ENCODE results near the gene AHCYL2.
"Not testable (repeated sequence)": the region's sequence is repeated elsewhere in the genome, so short reads cannot be mapped to it uniquely, and the experiment has no call there.

DNA sequence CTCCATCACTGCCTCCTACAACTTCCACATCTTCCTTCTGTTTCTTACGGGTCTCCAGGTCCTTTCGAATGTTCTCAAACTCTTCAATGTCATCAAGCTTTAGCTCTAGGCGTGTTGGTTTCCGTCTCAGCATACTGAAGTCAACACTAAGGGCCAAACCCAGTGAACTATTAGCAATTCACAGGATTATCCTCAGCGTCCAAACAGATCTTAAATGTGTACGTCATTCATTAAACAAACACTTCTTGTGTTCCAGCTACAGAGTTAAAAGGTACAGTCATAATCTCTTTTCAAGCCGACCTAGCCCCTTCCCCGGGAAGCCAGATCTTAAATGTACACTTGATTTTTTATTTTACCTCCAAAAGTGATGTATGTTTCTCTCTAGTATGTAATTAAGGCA lies 185.4 kb downstream of the AHCYL2 start:
- TF ChIP-seq, protein P1, sequence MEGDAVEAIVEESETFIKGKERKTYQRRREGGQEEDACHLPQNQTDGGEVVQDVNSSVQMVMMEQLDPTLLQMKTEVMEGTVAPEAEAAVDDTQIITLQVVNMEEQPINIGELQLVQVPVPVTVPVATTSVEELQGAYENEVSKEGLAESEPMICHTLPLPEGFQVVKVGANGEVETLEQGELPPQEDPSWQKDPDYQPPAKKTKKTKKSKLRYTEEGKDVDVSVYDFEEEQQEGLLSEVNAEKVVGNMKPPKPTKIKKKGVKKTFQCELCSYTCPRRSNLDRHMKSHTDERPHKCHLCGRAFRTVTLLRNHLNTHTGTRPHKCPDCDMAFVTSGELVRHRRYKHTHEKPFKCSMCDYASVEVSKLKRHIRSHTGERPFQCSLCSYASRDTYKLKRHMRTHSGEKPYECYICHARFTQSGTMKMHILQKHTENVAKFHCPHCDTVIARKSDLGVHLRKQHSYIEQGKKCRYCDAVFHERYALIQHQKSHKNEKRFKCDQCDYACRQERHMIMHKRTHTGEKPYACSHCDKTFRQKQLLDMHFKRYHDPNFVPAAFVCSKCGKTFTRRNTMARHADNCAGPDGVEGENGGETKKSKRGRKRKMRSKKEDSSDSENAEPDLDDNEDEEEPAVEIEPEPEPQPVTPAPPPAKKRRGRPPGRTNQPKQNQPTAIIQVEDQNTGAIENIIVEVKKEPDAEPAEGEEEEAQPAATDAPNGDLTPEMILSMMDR (IDR thresholded peaks at IDR 0.05 in 4 of 5, conservative IDR thresholded peaks at IDR 0.05 in 1 of 5) = not testable (repeated sequence)
- TF ChIP-seq POLR2A (IDR thresholded peaks at IDR 0.05) = not testable (repeated sequence)

Measured in gastrocnemius medialis (tissue), 4 donors.